DND-41 (cell line): ENCODE measurements around the gene NTRK1.

Experiments
- ATAC-seq: fragments of 200-7000 bp; cut with Tn5 transposase; 3 replicates; pipeline ENCODE4 v1.9.1; 2021; ENCODE audit warnings: low read depth; ENCODE audit not compliant: insufficient read depth
- DNase-seq: peaks from one replicate; pipeline ENCODE4 v3.0.0-alpha.2; 2020
- H2AFZ ChIP-seq: 2 replicates; pipeline ENCODE4 v1.6.0; 2012; ENCODE audit warnings: low read depth, low read length
- H3K27ac ChIP-seq: 2 replicates; pipeline ENCODE4 v1.5.1; 2012; ENCODE audit warnings: low read length, inconsistent platforms
- H3K27me3 ChIP-seq: fragments of 200-600 bp; sonication (generic); 2 replicates; pipeline ENCODE4 v1.6.0; 2012; ENCODE audit warnings: low read length, mild to moderate bottlenecking, inconsistent platforms; ENCODE audit not compliant: insufficient read depth, poor library complexity
- H3K36me3 ChIP-seq: 2 replicates; pipeline ENCODE4 v1.5.1; 2012; ENCODE audit warnings: low read length, inconsistent platforms; ENCODE audit not compliant: insufficient read depth
- H3K4me1 ChIP-seq: 2 replicates; pipeline ENCODE4 v1.5.1; 2012; ENCODE audit warnings: mild to moderate bottlenecking, low read length; ENCODE audit not compliant: insufficient read depth
- H3K4me2 ChIP-seq: 2 replicates; pipeline ENCODE4 v1.6.0; 2012; ENCODE audit warnings: mild to moderate bottlenecking, moderate library complexity, low read length, inconsistent platforms; ENCODE audit not compliant: insufficient read depth
- H3K4me3 ChIP-seq, 2 experiments: fragments of 200-600 bp in 1 of 2; shearing (Covaris generic) in 1 of 2; 2 replicates each; pipeline ENCODE4 v1.5.1; 2012 to 2016; ENCODE audit warnings: inconsistent platforms in 2 of 2, low read length in 2 of 2, mild to moderate bottlenecking in 2 of 2, low read depth in 1 of 2, moderate library complexity in 1 of 2
- H3K79me2 ChIP-seq: 2 replicates; pipeline ENCODE4 v1.6.0; 2012; ENCODE audit warnings: low read length, inconsistent platforms; ENCODE audit not compliant: insufficient read depth
- H3K9ac ChIP-seq: 2 replicates; pipeline ENCODE4 v1.6.0; 2012; ENCODE audit warnings: low read depth, mild to moderate bottlenecking, inconsistent platforms, low read length, moderate library complexity
- H3K9me3 ChIP-seq: 2 replicates; pipeline ENCODE4 v1.5.1; 2012; ENCODE audit warnings: low read length, moderate library complexity, mild to moderate bottlenecking, inconsistent platforms; ENCODE audit not compliant: insufficient read depth, severe bottlenecking
- H4K20me1 ChIP-seq: 2 replicates; pipeline ENCODE4 v1.6.0; 2012; ENCODE audit warnings: low read length; ENCODE audit not compliant: insufficient read depth
- CTCF ChIP-seq: IDR thresholded peaks from 2 replicates; pipeline ENCODE4 v1.5.1; 2012; ENCODE audit warnings: borderline replicate concordance, low read length, moderate library complexity, mild to moderate bottlenecking; ENCODE audit not compliant: poor library complexity, severe bottlenecking; ENCODE audit errors: extremely low read depth
- EZH2 ChIP-seq: IDR thresholded peaks from 3 replicates; pipeline ENCODE4 v1.6.1; 2012; ENCODE audit warnings: borderline replicate concordance, low read depth, mild to moderate bottlenecking, moderate library complexity, low read length, inconsistent platforms; ENCODE audit not compliant: severe bottlenecking

NTRK1 gene

GRCh38 chr1:156898971-156899664, 38.5 kb downstream of the NTRK1 start:
- ATAC-seq, result no peak
- no peak overlapping the region for H3K4me2 ChIP-seq
- H3K9ac ChIP-seq, result no peak overlapping the region
- no peaks in the 10 kb centered on the region for H3K79me2 ChIP-seq
- no peaks in the 10 kb centered on the region for H3K36me3 ChIP-seq
- H3K9me3 ChIP-seq, result no peaks in the 10 kb centered on the region
- TF ChIP-seq CTCF, result no peak
- TF ChIP-seq EZH2, result no peak
- no peaks in the 10 kb centered on the region for H3K4me1 ChIP-seq
- H3K27ac ChIP-seq, result no peak overlapping the region
- no peaks in the 10 kb centered on the region for H4K20me1 ChIP-seq
- no peak for DNase-seq
- no peak overlapping the region for H2AFZ ChIP-seq
- peaks cover 13% of the 10 kb centered on the region for H3K27me3 ChIP-seq
- no peak overlapping the region for H3K4me3 ChIP-seq

- peaks cover 20% of the 10 kb centered on the region for H3K27me3 ChIP-seq
- ATAC-seq (no peak), DNase-seq (no peak)
- no peaks in the 10 kb centered on the region for H3K36me3 ChIP-seq
- no peak overlapping the region for H2AFZ ChIP-seq
- no peaks in the 10 kb centered on the region for H4K20me1 ChIP-seq
- H3K79me2 ChIP-seq, result no peaks in the 10 kb centered on the region
- no peak overlapping the region for H3K27ac ChIP-seq
- H3K4me1 ChIP-seq, result no peaks in the 10 kb centered on the region
- no peak overlapping the region for H3K9ac ChIP-seq
- H3K4me3 ChIP-seq, result no peak overlapping the region
- H3K9me3 ChIP-seq, result no peaks in the 10 kb centered on the region
- no peak overlapping the region for H3K4me2 ChIP-seq
- no peak for TF ChIP-seq CTCF
- TF ChIP-seq EZH2, result no peak
Measured at GRCh38 chr1:156899956-156900718, 39.5 kb downstream of the NTRK1 start.

- Histone ChIP-seq H3K9me3 (no peaks in the 10 kb centered on the region), H3K9ac (no peak overlapping the region), H3K4me3 (no peak overlapping the region), H3K27me3 (peaks cover 21% of the 10 kb centered on the region), H4K20me1 (no peaks in the 10 kb centered on the region), H3K36me3 (no peaks in the 10 kb centered on the region), H3K4me1 (no peaks in the 10 kb centered on the region), H3K4me2 (no peak overlapping the region), H2AFZ (no peak overlapping the region), H3K27ac (no peak overlapping the region), H3K79me2 (no peaks in the 10 kb centered on the region)
- no peak for ATAC-seq
- TF ChIP-seq CTCF, result no peak
- no peak for TF ChIP-seq EZH2
- no peak for DNase-seq
Measured at GRCh38 chr1:156900896-156901589, 40.4 kb downstream of the NTRK1 start.
